DOHH2 (cell line): ENCODE measurements around the gene C16orf96.

ENCODE experiments used
- H3F3A ChIP-seq: fragments of 200-600 bp; sonication (generic), shearing (Covaris generic); 2 replicates; pipeline ENCODE4 v1.6.0; 2016; ENCODE audit warnings: antibody characterized with exemption, mild to moderate bottlenecking; ENCODE audit not compliant: control insufficient read depth, insufficient read depth
- H3K27ac ChIP-seq: fragments of 200-600 bp; sonication (generic); 2 replicates; pipeline ENCODE4 v1.5.1; 2014; ENCODE audit warnings: low read depth, mild to moderate bottlenecking, low read length, moderate library complexity
- H3K27me3 ChIP-seq: fragments of 200-600 bp; sonication (generic); 2 replicates; pipeline ENCODE4 v1.6.1; 2014; ENCODE audit warnings: mild to moderate bottlenecking, low read length, mixed read lengths; ENCODE audit not compliant: control insufficient read depth
- H3K36me3 ChIP-seq: fragments of 200-600 bp; sonication (generic); 2 replicates; pipeline ENCODE4 v1.6.1; 2014; ENCODE audit warnings: mild to moderate bottlenecking, low read length, moderate library complexity, mixed read lengths; ENCODE audit not compliant: control insufficient read depth
- H3K4me1 ChIP-seq: fragments of 200-600 bp; sonication (generic); 2 replicates; pipeline ENCODE4 v1.6.1; 2014; ENCODE audit warnings: mild to moderate bottlenecking, low read length, mixed read lengths; ENCODE audit not compliant: control insufficient read depth
- H3K4me2 ChIP-seq: fragments of 200-600 bp; sonication (generic); 2 replicates; pipeline ENCODE4 v1.6.0; 2014; ENCODE audit warnings: mild to moderate bottlenecking, low read length, moderate library complexity
- H3K4me3 ChIP-seq: fragments of 200-600 bp; sonication (generic); 2 replicates; pipeline ENCODE4 v1.5.1; 2014; ENCODE audit warnings: mild to moderate bottlenecking, low read length, mixed read lengths
- H3K79me2 ChIP-seq: fragments of 200-600 bp; sonication (generic); 2 replicates; pipeline ENCODE4 v1.6.1; 2014; ENCODE audit warnings: mild to moderate bottlenecking, low read length, mixed read lengths; ENCODE audit not compliant: control insufficient read depth
- H3K9me2 ChIP-seq: fragments of 200-600 bp; sonication (generic); replicated peaks from 2 replicates; pipeline ENCODE4 v1.6.1; 2014; ENCODE audit warnings: mild to moderate bottlenecking, low read length, mixed read lengths; ENCODE audit not compliant: control insufficient read depth
- H3K9me3 ChIP-seq: fragments of 200-600 bp; sonication (generic); 2 replicates; pipeline ENCODE4 v1.6.1; 2014; ENCODE audit warnings: antibody characterized with exemption, low read length, mixed read lengths; ENCODE audit not compliant: control insufficient read depth, insufficient read depth
- H4K20me1 ChIP-seq: fragments of 200-600 bp; sonication (generic); 2 replicates; pipeline ENCODE4 v1.6.0; 2014; ENCODE audit warnings: low read depth, mild to moderate bottlenecking, antibody characterized with exemption, low read length, moderate library complexity; ENCODE audit not compliant: control insufficient read depth, insufficient read depth
- EZH2phosphoT487 ChIP-seq: fragments of 200-600 bp; sonication (generic); IDR thresholded peaks from 2 replicates; pipeline ENCODE4 v1.6.1; 2017; ENCODE audit warnings: borderline replicate concordance, mild to moderate bottlenecking, antibody characterized with exemption, low read length, moderate library complexity, mixed read lengths
- TF ChIP-seq, protein P1 (sequence below): fragments of 200-600 bp; sonication (generic); IDR thresholded peaks from one replicate; pipeline ENCODE4 v1.5.1; 2014; ENCODE audit warnings: antibody characterized with exemption, mild to moderate bottlenecking, low read depth, low read length; ENCODE audit not compliant: poor library complexity, severe bottlenecking

C16orf96 gene

DNA sequence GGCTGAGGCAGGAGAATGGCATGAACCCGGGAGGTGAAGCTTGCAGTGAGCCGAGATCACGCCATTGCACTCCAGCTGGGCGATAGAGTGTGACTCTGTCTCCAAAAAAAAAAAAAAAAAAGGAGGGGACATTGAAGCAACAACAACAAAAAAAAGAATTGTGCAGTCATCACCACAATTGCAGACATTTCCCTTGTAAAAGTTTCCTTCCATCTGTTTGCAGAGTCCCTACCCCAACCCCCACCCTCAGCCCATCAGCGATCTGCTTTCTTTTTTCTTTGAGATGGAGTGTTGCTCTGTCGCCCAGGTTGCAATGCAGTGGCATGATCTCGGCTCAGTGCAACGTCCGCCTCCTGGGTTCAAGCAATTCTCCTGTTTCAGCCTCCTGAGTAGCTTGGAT is 72.1 kb downstream of the C16orf96 start:
- no peaks in the 10 kb centered on the region; the same call in 1 of the 2 replicates for H3K9me3 ChIP-seq
- H3K27ac ChIP-seq = no peak overlapping the region
- no peaks in the 10 kb centered on the region for H3K9me2 ChIP-seq
- peaks cover 17% of the 10 kb centered on the region; the same call in 1 of the 2 replicates for H4K20me1 ChIP-seq
- no peaks in the 10 kb centered on the region for H3K27me3 ChIP-seq
- peaks cover 22% of the 10 kb centered on the region for H3K4me1 ChIP-seq
- TF ChIP-seq EZH2phosphoT487 = no peak
- TF ChIP-seq, protein P1, sequence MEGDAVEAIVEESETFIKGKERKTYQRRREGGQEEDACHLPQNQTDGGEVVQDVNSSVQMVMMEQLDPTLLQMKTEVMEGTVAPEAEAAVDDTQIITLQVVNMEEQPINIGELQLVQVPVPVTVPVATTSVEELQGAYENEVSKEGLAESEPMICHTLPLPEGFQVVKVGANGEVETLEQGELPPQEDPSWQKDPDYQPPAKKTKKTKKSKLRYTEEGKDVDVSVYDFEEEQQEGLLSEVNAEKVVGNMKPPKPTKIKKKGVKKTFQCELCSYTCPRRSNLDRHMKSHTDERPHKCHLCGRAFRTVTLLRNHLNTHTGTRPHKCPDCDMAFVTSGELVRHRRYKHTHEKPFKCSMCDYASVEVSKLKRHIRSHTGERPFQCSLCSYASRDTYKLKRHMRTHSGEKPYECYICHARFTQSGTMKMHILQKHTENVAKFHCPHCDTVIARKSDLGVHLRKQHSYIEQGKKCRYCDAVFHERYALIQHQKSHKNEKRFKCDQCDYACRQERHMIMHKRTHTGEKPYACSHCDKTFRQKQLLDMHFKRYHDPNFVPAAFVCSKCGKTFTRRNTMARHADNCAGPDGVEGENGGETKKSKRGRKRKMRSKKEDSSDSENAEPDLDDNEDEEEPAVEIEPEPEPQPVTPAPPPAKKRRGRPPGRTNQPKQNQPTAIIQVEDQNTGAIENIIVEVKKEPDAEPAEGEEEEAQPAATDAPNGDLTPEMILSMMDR = no peak
- H3K4me2 ChIP-seq = no peak overlapping the region
- H3K4me3 ChIP-seq = no peak overlapping the region
- peaks cover 14% of the 10 kb centered on the region for H3K36me3 ChIP-seq
- no peaks in the 10 kb centered on the region for H3F3A ChIP-seq
- peaks cover 80% of the 10 kb centered on the region for H3K79me2 ChIP-seq

DNA sequence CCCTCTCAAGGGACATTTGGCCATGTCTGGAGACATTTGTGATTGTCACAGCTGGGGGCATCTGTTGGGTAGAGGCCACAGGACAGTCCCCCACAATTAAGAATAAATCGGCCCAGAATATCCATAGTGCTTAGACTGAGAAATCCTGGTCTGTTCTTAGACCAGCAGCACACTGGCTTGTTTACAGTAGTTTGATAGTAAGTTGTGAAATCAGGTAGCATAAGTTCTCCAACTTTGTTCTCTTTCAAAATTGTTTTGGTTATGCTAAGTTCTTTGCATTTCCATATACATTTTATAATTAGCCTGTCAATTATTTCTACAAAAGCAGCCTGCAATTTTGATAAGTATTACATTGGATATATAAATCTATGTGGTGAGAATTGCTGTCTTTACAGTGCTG is 75.3 kb downstream of the C16orf96 start:
- Histone ChIP-seq H4K20me1 (peaks cover 7% of the 10 kb centered on the region; the same call in 1 of the 2 replicates), H3F3A (no peaks in the 10 kb centered on the region), H3K79me2 (peaks cover 80% of the 10 kb centered on the region), H3K4me3 (no peak overlapping the region), H3K9me2 (no peaks in the 10 kb centered on the region), H3K36me3 (peaks cover 17% of the 10 kb centered on the region), H3K4me2 (no peak overlapping the region), H3K27ac (no peak overlapping the region), H3K4me1 (peaks cover 3% of the 10 kb centered on the region), H3K9me3 (no peaks in the 10 kb centered on the region; the same call in 1 of the 2 replicates), H3K27me3 (no peaks in the 10 kb centered on the region)
- TF ChIP-seq EZH2phosphoT487 = no peak
- TF ChIP-seq, protein P1 = no peak

DNA sequence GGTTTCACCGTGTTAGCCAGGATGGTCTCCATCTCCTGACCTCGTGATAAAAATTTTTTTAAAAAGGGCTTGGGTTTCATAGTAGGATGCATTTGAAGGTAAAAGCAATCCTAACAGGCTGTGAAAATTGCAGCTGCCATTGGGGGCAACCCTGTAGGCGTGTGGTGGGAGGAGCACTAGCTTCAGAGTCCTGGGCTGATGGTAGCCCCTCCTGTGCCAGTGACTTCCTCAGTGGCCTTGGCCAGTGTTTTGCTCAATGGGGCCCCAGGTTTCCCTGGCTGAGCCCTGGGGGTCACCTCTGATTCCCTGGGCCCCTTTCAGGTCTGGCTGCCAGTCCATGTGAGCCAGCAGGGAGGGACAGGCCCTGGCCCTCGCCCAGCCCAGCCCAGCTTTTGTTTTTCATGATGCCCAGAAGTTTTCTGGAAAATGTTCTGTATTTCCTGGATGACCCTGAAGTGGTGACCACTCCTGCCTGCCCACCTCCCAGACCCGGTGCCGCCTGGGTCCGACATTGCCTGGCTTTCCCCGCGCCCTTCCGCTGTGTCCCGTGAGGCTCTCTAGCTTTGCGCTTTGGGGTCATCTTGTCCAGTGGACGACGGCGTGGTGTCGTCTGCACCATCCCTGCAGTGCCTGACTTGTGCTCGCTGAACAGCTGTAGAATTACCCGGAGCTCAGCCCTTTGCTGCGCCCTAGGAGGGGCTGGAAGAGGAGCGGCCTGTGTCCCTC is 77.9 kb downstream of the C16orf96 start:
- Histone ChIP-seq H3K79me2 (peaks cover 70% of the 10 kb centered on the region), H4K20me1 (no peaks in the 10 kb centered on the region)

More for the DNA sequence above, 77.9 kb downstream of the C16orf96 start:
- Histone ChIP-seq H3K4me3 (no peak overlapping the region), H3K27me3 (no peaks in the 10 kb centered on the region), H3K27ac (no peak overlapping the region), H3K36me3 (peaks cover 11% of the 10 kb centered on the region), H3K9me2 (no peaks in the 10 kb centered on the region), H3K4me1 (no peaks in the 10 kb centered on the region), H3K4me2 (no peak overlapping the region), H3F3A (no peaks in the 10 kb centered on the region), H3K9me3 (no peaks in the 10 kb centered on the region; the same call in 1 of the 2 replicates)
- no peak for TF ChIP-seq EZH2phosphoT487
- TF ChIP-seq, protein P1 = no peak
